Effector memory CD4-positive, alpha-beta T cell (primary cell): Measurements from ENCODE around the gene KIF26B.
"Not testable (repeated sequence)": the region's sequence is repeated elsewhere in the genome, so short reads cannot be mapped to it uniquely, and the experiment has no call there.

Experiments
- DNase-seq, 3 donors: peaks; one replicate each; pipeline ENCODE4 v3.0.0-alpha.2; 2020
- H3K27ac ChIP-seq: 2 replicates; pipeline ENCODE4 v1.7.0; 2013; ENCODE audit warnings: mild to moderate bottlenecking, low read length, moderate library complexity; ENCODE audit not compliant: insufficient read depth, poor library complexity, severe bottlenecking
- H3K27me3 ChIP-seq: replicated peaks from 2 replicates; pipeline ENCODE4 v1.7.0; 2013; ENCODE audit warnings: mild to moderate bottlenecking, low read length; ENCODE audit not compliant: insufficient read depth, control insufficient read depth, poor library complexity, severe bottlenecking
- H3K36me3 ChIP-seq: 2 replicates; pipeline ENCODE4 v1.7.0; 2013; ENCODE audit warnings: mild to moderate bottlenecking, low read length, moderate library complexity; ENCODE audit not compliant: control insufficient read depth, insufficient read depth
- H3K4me1 ChIP-seq: 2 replicates; pipeline ENCODE4 v1.7.0; 2013; ENCODE audit warnings: low read length, mild to moderate bottlenecking; ENCODE audit not compliant: control insufficient read depth, insufficient read depth, poor library complexity, severe bottlenecking
- H3K4me3 ChIP-seq: 2 replicates; pipeline ENCODE4 v1.7.0; 2013; ENCODE audit warnings: low read length, low read depth, mild to moderate bottlenecking; ENCODE audit not compliant: insufficient read depth, poor library complexity, severe bottlenecking
- H3K9me3 ChIP-seq: 2 replicates; pipeline ENCODE4 v1.7.0; 2013; ENCODE audit warnings: mild to moderate bottlenecking, low read length, moderate library complexity; ENCODE audit not compliant: control insufficient read depth

KIF26B gene

DNA sequence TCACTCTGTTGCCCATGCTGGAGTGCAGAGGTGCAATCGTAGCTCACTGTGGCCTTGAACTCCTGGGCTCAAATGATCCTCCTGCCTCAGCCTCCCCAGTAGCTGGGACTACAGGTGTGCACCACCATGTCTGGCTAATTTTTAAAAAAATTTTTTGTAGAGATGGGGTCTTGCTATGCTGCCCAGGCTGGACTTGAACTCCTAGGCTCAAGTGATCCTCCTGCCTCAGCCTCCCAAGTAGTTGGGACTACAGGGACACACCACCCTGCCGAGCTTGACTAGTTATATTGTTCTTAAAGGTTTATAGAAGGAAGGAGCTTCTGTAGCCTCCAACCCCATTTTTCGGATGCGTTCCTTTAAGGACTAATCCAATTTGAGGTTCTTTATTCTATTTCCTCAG lies 248.2 kb downstream of the KIF26B start:
- not testable (repeated sequence) for H3K9me3 ChIP-seq, H3K27ac ChIP-seq, H3K27me3 ChIP-seq, DNase-seq, H3K4me3 ChIP-seq, H3K4me1 ChIP-seq, H3K36me3 ChIP-seq

- no peak overlapping the region for H3K4me3 ChIP-seq
- H3K36me3 ChIP-seq = no peaks in the 10 kb centered on the region
- no peaks in the 10 kb centered on the region for H3K27me3 ChIP-seq
- no peak for DNase-seq
- no peaks in the 10 kb centered on the region for H3K9me3 ChIP-seq
- no peaks in the 10 kb centered on the region for H3K4me1 ChIP-seq
- no peak overlapping the region for H3K27ac ChIP-seq
Measured at GRCh38 chr1:245404527-245404926, 249.7 kb downstream of the KIF26B start.

GRCh38 chr1:245404952-245405351 lies 250.2 kb downstream of the KIF26B start:
- Histone ChIP-seq H3K27me3 (no peaks in the 10 kb centered on the region), H3K9me3 (no peaks in the 10 kb centered on the region), H3K27ac (no peak overlapping the region), H3K36me3 (no peaks in the 10 kb centered on the region), H3K4me1 (no peaks in the 10 kb centered on the region), H3K4me3 (no peak overlapping the region)
- DNase-seq = no peak

GRCh38 chr1:245406426-245406825 lies 251.6 kb downstream of the KIF26B start:
- no peaks in the 10 kb centered on the region for H3K36me3 ChIP-seq
- H3K27ac ChIP-seq = no peak overlapping the region
- no peaks in the 10 kb centered on the region for H3K9me3 ChIP-seq
- H3K27me3 ChIP-seq = no peaks in the 10 kb centered on the region
- no peak for DNase-seq
- H3K4me3 ChIP-seq = no peak overlapping the region
- H3K4me1 ChIP-seq = no peaks in the 10 kb centered on the region

DNA sequence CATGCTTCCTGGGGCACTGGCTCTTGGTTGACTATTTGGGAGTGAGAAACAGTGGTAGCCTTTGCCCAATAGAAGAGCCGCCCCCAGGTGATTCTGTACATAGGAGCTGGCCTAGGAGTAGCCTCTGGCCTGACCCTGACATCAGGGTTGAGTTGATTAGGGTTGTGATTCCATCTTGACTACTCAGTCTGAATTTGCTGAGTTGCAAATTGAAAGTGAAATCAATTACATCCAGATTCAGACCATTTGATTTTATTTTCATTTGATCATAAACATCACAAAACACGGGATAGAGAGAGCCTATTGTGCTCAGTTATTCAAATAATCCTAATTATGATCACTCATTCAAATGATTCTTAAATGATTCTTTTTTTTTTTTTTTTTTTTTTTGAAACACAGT lies 253.2 kb downstream of the KIF26B start:
- no peaks in the 10 kb centered on the region for H3K36me3 ChIP-seq
- DNase-seq = no peak
- H3K27me3 ChIP-seq = no peaks in the 10 kb centered on the region
- H3K4me3 ChIP-seq = no peak overlapping the region
- H3K9me3 ChIP-seq = no peaks in the 10 kb centered on the region
- no peak overlapping the region for H3K27ac ChIP-seq
- no peaks in the 10 kb centered on the region for H3K4me1 ChIP-seq

DNA sequence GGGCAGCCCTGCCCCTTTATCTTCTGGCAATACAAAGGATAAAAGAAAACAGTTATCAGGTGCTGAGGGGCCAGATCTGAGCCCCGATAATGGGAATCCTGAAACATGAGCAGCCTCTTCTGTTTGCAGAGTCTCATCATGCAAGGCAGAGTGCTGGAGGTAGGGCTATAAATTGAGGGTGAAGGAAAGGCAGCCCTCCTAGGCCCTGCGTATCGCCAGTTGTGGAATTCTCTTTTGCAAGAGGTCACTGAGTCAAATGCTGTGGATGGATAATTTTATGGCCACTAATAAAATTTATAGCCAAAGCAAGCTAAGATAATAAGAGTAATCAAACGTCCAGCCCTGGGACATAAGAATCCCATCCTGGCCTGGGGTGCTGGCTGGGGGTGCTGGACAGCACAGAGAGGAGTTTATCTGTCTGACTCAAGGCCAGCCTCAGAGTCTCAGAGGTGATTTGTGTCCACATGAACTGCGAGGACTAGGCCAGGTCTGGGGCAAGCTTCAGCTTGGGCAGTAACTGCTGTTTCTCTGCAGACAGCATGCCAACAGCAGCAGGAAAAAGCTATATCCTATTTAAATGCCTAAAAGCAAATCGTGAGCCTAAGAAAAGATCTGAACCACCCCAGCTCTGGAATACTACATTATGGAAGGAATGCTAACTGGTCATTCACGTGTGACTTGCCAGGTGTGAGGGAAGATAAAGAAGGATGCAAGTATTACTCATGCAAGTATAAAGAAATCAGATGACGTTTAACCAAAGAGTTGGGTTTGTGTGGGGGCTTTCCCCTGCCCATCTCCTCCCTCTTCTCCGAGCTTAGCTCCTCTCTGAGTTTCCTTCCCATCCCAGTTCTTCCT lies 254.8 kb downstream of the KIF26B start:
- no peak for DNase-seq
- H3K36me3 ChIP-seq = no peaks in the 10 kb centered on the region
- no peak overlapping the region for H3K27ac ChIP-seq
- no peaks in the 10 kb centered on the region for H3K4me1 ChIP-seq
- H3K9me3 ChIP-seq = no peaks in the 10 kb centered on the region
- H3K4me3 ChIP-seq = no peak overlapping the region
- no peaks in the 10 kb centered on the region for H3K27me3 ChIP-seq

- no peak for DNase-seq
- no peaks in the 10 kb centered on the region for H3K4me1 ChIP-seq
- no peak overlapping the region for H3K27ac ChIP-seq
- H3K36me3 ChIP-seq = no peaks in the 10 kb centered on the region
- no peaks in the 10 kb centered on the region for H3K27me3 ChIP-seq
- no peaks in the 10 kb centered on the region for H3K9me3 ChIP-seq
- H3K4me3 ChIP-seq = no peak overlapping the region
Measured at GRCh38 chr1:245411245-245412036, 256.7 kb downstream of the KIF26B start.

- H3K27me3 ChIP-seq = no peaks in the 10 kb centered on the region
- H3K36me3 ChIP-seq = no peaks in the 10 kb centered on the region
- H3K27ac ChIP-seq = no peak overlapping the region
- no peak for DNase-seq
- H3K9me3 ChIP-seq = no peaks in the 10 kb centered on the region
- no peak overlapping the region for H3K4me3 ChIP-seq
- H3K4me1 ChIP-seq = no peaks in the 10 kb centered on the region
Measured at GRCh38 chr1:245412306-245412705, 257.5 kb downstream of the KIF26B start.

GRCh38 chr1:245416781-245417180 lies 262.0 kb downstream of the KIF26B start:
- no peak for DNase-seq
- no peaks in the 10 kb centered on the region for H3K36me3 ChIP-seq
- H3K9me3 ChIP-seq = no peaks in the 10 kb centered on the region
- no peak overlapping the region for H3K4me3 ChIP-seq
- H3K4me1 ChIP-seq = no peaks in the 10 kb centered on the region
- H3K27ac ChIP-seq = no peak overlapping the region
- no peaks in the 10 kb centered on the region for H3K27me3 ChIP-seq

DNA sequence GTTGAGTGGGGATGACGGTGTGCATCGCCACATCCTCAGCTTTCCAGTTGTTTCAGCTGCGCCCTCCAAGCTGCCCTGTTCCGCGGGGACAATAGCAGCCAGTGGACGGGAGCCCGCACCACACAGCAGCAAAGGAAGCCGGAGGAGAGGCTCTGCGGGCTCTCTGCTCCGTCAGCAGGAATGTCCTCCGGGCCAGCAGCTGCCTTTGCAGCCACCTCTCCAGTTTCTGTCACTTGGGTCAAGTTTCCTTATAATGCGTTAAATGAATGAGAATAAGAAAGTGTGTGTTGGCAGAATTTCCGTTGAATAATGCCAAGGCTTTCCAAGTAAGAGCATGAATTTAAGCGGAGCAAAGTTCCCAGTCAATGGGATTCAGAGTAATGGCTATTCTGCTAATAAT lies 263.3 kb downstream of the KIF26B start:
- Histone ChIP-seq H3K27ac (no peak overlapping the region), H3K36me3 (no peaks in the 10 kb centered on the region), H3K27me3 (no peaks in the 10 kb centered on the region), H3K4me1 (no peaks in the 10 kb centered on the region), H3K9me3 (no peaks in the 10 kb centered on the region), H3K4me3 (no peak overlapping the region)
- no peak for DNase-seq
